IMR-90 (cell line): Measurements from ENCODE around the gene KDM1B. TPM values are rescaled to one million over a fixed set of nuclear protein-coding genes. Genes with fewer than 3 reads are reported as not detected.

Experiments
- ATAC-seq: fragments of 200-7000 bp; cut with Tn5 transposase; 2 replicates; pipeline ENCODE4 v1.9.1; 2020; ENCODE audit warnings: low read depth, mild to moderate bottlenecking, moderate library complexity
- BruUV-seq: library from RNA; stranded (reverse); fragments of 400-500 nt; replicated peaks from 2 replicates; lab custom pipeline; 2021; lab: Mats Ljungman, UMichigan
- CTCF ChIA-PET: fragments of 300-600 bp; formaldehyde crosslinking; extraction: SDS; loops from one replicate; lab custom pipeline; 2021; ENCODE audit warnings: antibody characterized with exemption; lab: Yijun Ruan, JAX
- POLR2A ChIA-PET: fragments of 300-600 bp; sonication (Branson Sonifier 250); formaldehyde crosslinking; loops from one replicate; lab custom pipeline; 2022; ENCODE audit warnings: antibody characterized with exemption; ENCODE audit not compliant: unreplicated experiment; lab: Charles Lee
- DNase-seq: peaks from one replicate; pipeline ENCODE4 v3.0.0; 2013
- H2AFZ ChIP-seq: replicated peaks from 2 replicates; pipeline ENCODE3; 2013; ENCODE audit warnings: low read length, mild to moderate bottlenecking; ENCODE audit not compliant: poor library complexity
- H2AK5ac ChIP-seq: 2 replicates; pipeline ENCODE4 v1.6.1; 2013; ENCODE audit warnings: low read depth, low read length, inconsistent platforms
- H2AK9ac ChIP-seq: replicated peaks from 2 replicates; pipeline ENCODE3; 2013; ENCODE audit warnings: mild to moderate bottlenecking, low read depth, low read length, moderate library complexity; ENCODE audit not compliant: poor library complexity
- H2BK120ac ChIP-seq: 2 replicates; pipeline ENCODE4 v1.6.1; 2013; ENCODE audit warnings: low read depth, low read length, inconsistent platforms
- H2BK15ac ChIP-seq: 3 replicates; pipeline ENCODE4 v1.6.1; 2013; ENCODE audit warnings: low read depth, low read length, inconsistent platforms
- H2BK20ac ChIP-seq: 2 replicates; pipeline ENCODE4 v1.6.1; 2013; ENCODE audit warnings: low read depth, mild to moderate bottlenecking, inconsistent platforms, low read length, moderate library complexity
- H2BK5ac ChIP-seq: 2 replicates; pipeline ENCODE4 v1.6.1; 2013; ENCODE audit warnings: mild to moderate bottlenecking, low read depth, low read length, inconsistent platforms; ENCODE audit not compliant: poor library complexity, severe bottlenecking
- H3K14ac ChIP-seq: replicated peaks from 2 replicates; pipeline ENCODE4 v1.6.1; 2013; ENCODE audit warnings: low read depth, low read length, inconsistent platforms
- H3K18ac ChIP-seq: 2 replicates; pipeline ENCODE4 v1.6.1; 2013; ENCODE audit warnings: low read depth, low read length, control low read depth
- H3K23ac ChIP-seq: 2 replicates; pipeline ENCODE4 v1.6.1; 2013; ENCODE audit warnings: low read depth, low read length, inconsistent platforms
- H3K27ac ChIP-seq: 2 replicates; pipeline ENCODE4 v1.5.1; 2013; ENCODE audit warnings: mild to moderate bottlenecking, control low read depth, low read length; ENCODE audit not compliant: insufficient read depth
- H3K27me3 ChIP-seq: 2 replicates; pipeline ENCODE4 v1.6.1; 2013; ENCODE audit warnings: low read length; ENCODE audit not compliant: control insufficient read depth, insufficient read depth
- H3K36me3 ChIP-seq: 2 replicates; pipeline ENCODE4 v1.6.1; 2013; ENCODE audit warnings: low read length, mixed read lengths; ENCODE audit not compliant: control insufficient read depth, insufficient read depth
- H3K4ac ChIP-seq: 2 replicates; pipeline ENCODE4 v1.6.1; 2013; ENCODE audit warnings: low read depth, low read length, inconsistent platforms
- H3K4me1 ChIP-seq: 2 replicates; pipeline ENCODE4 v1.6.1; 2013; ENCODE audit warnings: low read length, mixed read lengths; ENCODE audit not compliant: control insufficient read depth, insufficient read depth
- H3K4me2 ChIP-seq: 2 replicates; pipeline ENCODE4 v1.6.1; 2013; ENCODE audit warnings: low read depth, mild to moderate bottlenecking, control low read depth, low read length, moderate library complexity
- H3K4me3 ChIP-seq: 2 replicates; pipeline ENCODE4 v1.5.1; 2013; ENCODE audit warnings: low read depth, mild to moderate bottlenecking, control low read depth, low read length, moderate library complexity; ENCODE audit not compliant: insufficient read depth
- H3K56ac ChIP-seq: 2 replicates; pipeline ENCODE4 v1.6.1; 2013; ENCODE audit warnings: low read length, inconsistent platforms; ENCODE audit not compliant: insufficient read depth; ENCODE audit errors: extremely low read depth
- H3K79me1 ChIP-seq, 2 experiments: 2 replicates each; pipeline ENCODE4 v1.6.1; 2013; ENCODE audit warnings: low read length in 2 of 2, inconsistent platforms in 1 of 2, low read depth in 1 of 2
- H3K9ac ChIP-seq: 2 replicates; pipeline ENCODE4 v1.6.1; 2013; ENCODE audit warnings: low read depth, low read length, control low read depth
- H3K9me1 ChIP-seq: 2 replicates; pipeline ENCODE4 v1.6.1; 2013; ENCODE audit warnings: low read length, inconsistent platforms; ENCODE audit not compliant: insufficient read depth
- H3K9me3 ChIP-seq: 2 replicates; pipeline ENCODE4 v1.6.1; 2013; ENCODE audit warnings: low read length; ENCODE audit not compliant: control insufficient read depth, insufficient read depth
- H4K20me1 ChIP-seq: 2 replicates; pipeline ENCODE4 v1.6.1; 2013; ENCODE audit warnings: low read length, inconsistent platforms; ENCODE audit not compliant: insufficient read depth
- H4K5ac ChIP-seq: 2 replicates; pipeline ENCODE4 v1.6.1; 2013; ENCODE audit warnings: mild to moderate bottlenecking, low read depth, low read length, control low read depth
- H4K8ac ChIP-seq, 2 experiments: 2 replicates each; pipeline ENCODE4 v1.6.1; 2013; ENCODE audit warnings: low read depth in 2 of 2, low read length in 2 of 2, control low read depth in 1 of 2, inconsistent platforms in 1 of 2
- H4K91ac ChIP-seq: 2 replicates; pipeline ENCODE4 v1.6.1; 2013; ENCODE audit warnings: low read depth, low read length, inconsistent platforms; ENCODE audit not compliant: insufficient read depth
- BHLHE40 ChIP-seq: fragments of 150-350 bp; IDR thresholded peaks from 2 replicates; pipeline ENCODE4 v1.6.1; 2016; ENCODE audit warnings: mild to moderate bottlenecking, low read depth, low read length
- CEBPB ChIP-seq: IDR thresholded peaks from 2 replicates; pipeline ENCODE4 v1.6.1; 2012; ENCODE audit warnings: low read depth, low read length, improper control_type of control experiment
- CHD1 ChIP-seq: IDR thresholded peaks from 2 replicates; pipeline ENCODE4 v1.6.1; 2012; ENCODE audit warnings: low read depth, low read length, improper control_type of control experiment
- FOS ChIP-seq: fragments of 150-350 bp; IDR thresholded peaks from 2 replicates; pipeline ENCODE4 v1.6.1; 2016; ENCODE audit warnings: low read depth, low read length
- MAFK ChIP-seq: IDR thresholded peaks from 2 replicates; pipeline ENCODE4 v1.6.1; 2012; ENCODE audit warnings: low read depth, low read length, improper control_type of control experiment
- MAZ ChIP-seq: IDR thresholded peaks from 2 replicates; pipeline ENCODE4 v1.6.1; 2012; ENCODE audit warnings: low read depth, mild to moderate bottlenecking, low read length, improper control_type of control experiment, moderate library complexity, borderline replicate concordance
- MXI1 ChIP-seq: IDR thresholded peaks from 2 replicates; pipeline ENCODE4 v1.6.1; 2012; ENCODE audit warnings: low read depth, mild to moderate bottlenecking, low read length, moderate library complexity, borderline replicate concordance
- NFE2L2 ChIP-seq: fragments of 150-350 bp; IDR thresholded peaks from 2 replicates; pipeline ENCODE4 v1.6.1; 2016; ENCODE audit warnings: low read depth, mild to moderate bottlenecking, low read length
- POLR2A ChIP-seq: IDR thresholded peaks from 2 replicates; pipeline ENCODE4 v1.6.1; 2012; ENCODE audit warnings: mild to moderate bottlenecking, low read depth, low read length
- RAD21 ChIP-seq: IDR thresholded peaks from 2 replicates; pipeline ENCODE4 v1.6.1; 2012; ENCODE audit warnings: low read length, improper control_type of control experiment
- RCOR1 ChIP-seq: IDR thresholded peaks from 2 replicates; pipeline ENCODE4 v1.6.1; 2012; ENCODE audit warnings: mild to moderate bottlenecking, low read length, improper control_type of control experiment; ENCODE audit not compliant: insufficient replicate concordance
- SMC3 ChIP-seq: fragments of 150-350 bp; IDR thresholded peaks from 2 replicates; pipeline ENCODE4 v1.6.1; 2016; ENCODE audit warnings: low read depth, mild to moderate bottlenecking, antibody characterized with exemption, low read length, moderate library complexity
- WGBS, 2 experiments: methylation state at CpG; one replicate each; pipeline versions ENCODE4 v1.1.5 to v1.1.7; 2013; ENCODE audit warnings: missing lambda C conversion rate in 2 of 2; ENCODE audit not compliant: insufficient read length in 1 of 2; ENCODE audit errors: extremely low coverage in 2 of 2; 5-methylcytosine and 5-hydroxymethylcytosine counted together
- dilution Hi-C: fragments of 300-500 bp; cut with HindIII; formaldehyde crosslinking; loops from one replicate; pipeline ENCODE4 v1.14.3; 2018; ENCODE audit warnings: low sequenced_read_pairs; ENCODE audit not compliant: unreplicated experiment
- in situ Hi-C: fragments of 300-500 bp; cut with MboI; formaldehyde crosslinking; loops from 3 replicates; pipeline ENCODE4 v1.14.3; 2019; ENCODE audit warnings: low sequenced_read_pairs, inconsistent platforms, mixed read lengths
- intact Hi-C: fragments of 100-400 bp; cut with micrococcal nuclease; formaldehyde crosslinking; loops from 2 replicates; pipeline ENCODE4 v1.10.0; 2022
- polyA plus RNA-seq, 3 experiments: library from polyadenylated mRNA; depleted of rRNA; stranded (reverse); fragments of >200 nt; gene quantifications; 2 replicates each; pipeline ENCODE4 v1.2.3, GENCODE V29; 2012; ENCODE audit warnings: low replicate concordance in 1 of 3
- total RNA-seq: library from RNA; depleted of rRNA; stranded (reverse); fragments of >200 nt; gene quantifications from 2 replicates; pipeline ENCODE4 v1.2.3, GENCODE V29; 2012
- TF ChIP-seq, protein P1 (sequence below): fragments of 150-350 bp; IDR thresholded peaks from 2 replicates; pipeline ENCODE4 v1.6.1; 2017; ENCODE audit warnings: mild to moderate bottlenecking, antibody characterized with exemption, low read length, low read depth
- TF ChIP-seq, protein P2 (sequence below): conservative IDR thresholded peaks from 2 replicates; pipeline ENCODE4 v1.5.1; 2012; ENCODE audit warnings: mild to moderate bottlenecking, low read depth, low read length, improper control_type of control experiment
- TF ChIP-seq, protein P3 (sequence below): fragments of 150-350 bp; IDR thresholded peaks from 2 replicates; pipeline ENCODE4 v1.6.1; 2016; ENCODE audit warnings: low read depth, mild to moderate bottlenecking, low read length, moderate library complexity, borderline replicate concordance

Gene KDM1B
- total and polyA plus RNA-seq, 2 of the 4 experiments (the other 2 are of a cell fraction) = 13.2 to 16.7 TPM

DNA sequence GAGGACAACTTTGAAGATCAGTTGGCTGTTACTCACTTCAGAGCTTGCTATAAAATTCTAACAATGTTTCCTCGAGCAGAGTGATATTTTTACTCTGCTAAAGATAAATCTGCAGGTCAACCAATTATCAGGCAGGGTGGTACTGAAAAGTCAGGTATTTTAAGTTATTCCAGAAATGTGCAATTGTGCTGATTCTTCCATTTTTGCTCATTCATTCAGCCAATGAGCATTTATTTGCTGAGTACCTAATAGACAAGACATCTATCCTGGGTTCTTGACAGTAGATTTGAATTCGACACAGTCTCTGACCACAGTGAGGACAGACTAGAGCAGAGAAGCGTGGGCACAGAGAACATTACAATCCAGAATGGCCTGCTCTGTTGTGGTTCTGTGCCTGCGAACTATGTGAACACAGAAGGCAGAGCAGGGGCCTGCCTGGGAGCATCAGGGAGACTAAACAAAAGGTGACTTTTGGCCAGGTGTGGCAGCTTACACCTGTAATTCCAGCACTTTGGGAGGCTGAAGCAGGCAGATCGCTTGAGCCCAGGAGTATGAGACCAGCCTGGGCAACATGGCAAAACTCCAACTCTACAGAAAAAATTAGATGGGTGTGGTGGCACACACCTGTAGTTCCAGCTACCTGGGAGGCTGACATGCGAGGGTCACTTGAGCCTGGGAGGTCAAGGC, 15.1 kb upstream of the KDM1B start:
- H4K20me1 ChIP-seq = no peaks in the 10 kb centered on the region
- in situ Hi-C loops (no loop called here), intact Hi-C loops (no loop called here), dilution Hi-C loops (no loop called here)
- BruUV-seq = no TSS peak
- H2AK9ac ChIP-seq = no peak overlapping the region
- no peak overlapping the region for H2AFZ ChIP-seq
- no peak overlapping the region for H3K4me3 ChIP-seq
- ChIA-PET CTCF (no interaction called here), POLR2A (no interaction called here)
- H3K9me1 ChIP-seq = no peaks in the 10 kb centered on the region
- no peak overlapping the region for H2BK120ac ChIP-seq
- H2AK5ac ChIP-seq = no peak overlapping the region
- no peak overlapping the region for H4K91ac ChIP-seq
- no peak overlapping the region for H3K18ac ChIP-seq
- no peak overlapping the region for H3K4ac ChIP-seq
- H4K5ac ChIP-seq = no peak overlapping the region
- H3K27me3 ChIP-seq = no peaks in the 10 kb centered on the region
- H4K8ac ChIP-seq = no peak overlapping the region
- 100% methylated on average over 2 of the region's 6 CpGs; no CpG with 5 or more reads in 1 of the 2 experiments for WGBS, 2 experiments
- DNase-seq = no peak
- H2BK20ac ChIP-seq = no peak overlapping the region
- TF ChIP-seq MAFK (no peak), RAD21 (no peak), RCOR1 (no peak), MXI1 (no peak), POLR2A (no peak), SMC3 (no peak), FOS (no peak), MAZ (no peak), BHLHE40 (no peak), CHD1 (no peak), CEBPB (no peak), NFE2L2 (no peak)
- TF ChIP-seq, protein P1, sequence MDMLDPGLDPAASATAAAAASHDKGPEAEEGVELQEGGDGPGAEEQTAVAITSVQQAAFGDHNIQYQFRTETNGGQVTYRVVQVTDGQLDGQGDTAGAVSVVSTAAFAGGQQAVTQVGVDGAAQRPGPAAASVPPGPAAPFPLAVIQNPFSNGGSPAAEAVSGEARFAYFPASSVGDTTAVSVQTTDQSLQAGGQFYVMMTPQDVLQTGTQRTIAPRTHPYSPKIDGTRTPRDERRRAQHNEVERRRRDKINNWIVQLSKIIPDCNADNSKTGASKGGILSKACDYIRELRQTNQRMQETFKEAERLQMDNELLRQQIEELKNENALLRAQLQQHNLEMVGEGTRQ = no peak
- TF ChIP-seq, protein P2, sequence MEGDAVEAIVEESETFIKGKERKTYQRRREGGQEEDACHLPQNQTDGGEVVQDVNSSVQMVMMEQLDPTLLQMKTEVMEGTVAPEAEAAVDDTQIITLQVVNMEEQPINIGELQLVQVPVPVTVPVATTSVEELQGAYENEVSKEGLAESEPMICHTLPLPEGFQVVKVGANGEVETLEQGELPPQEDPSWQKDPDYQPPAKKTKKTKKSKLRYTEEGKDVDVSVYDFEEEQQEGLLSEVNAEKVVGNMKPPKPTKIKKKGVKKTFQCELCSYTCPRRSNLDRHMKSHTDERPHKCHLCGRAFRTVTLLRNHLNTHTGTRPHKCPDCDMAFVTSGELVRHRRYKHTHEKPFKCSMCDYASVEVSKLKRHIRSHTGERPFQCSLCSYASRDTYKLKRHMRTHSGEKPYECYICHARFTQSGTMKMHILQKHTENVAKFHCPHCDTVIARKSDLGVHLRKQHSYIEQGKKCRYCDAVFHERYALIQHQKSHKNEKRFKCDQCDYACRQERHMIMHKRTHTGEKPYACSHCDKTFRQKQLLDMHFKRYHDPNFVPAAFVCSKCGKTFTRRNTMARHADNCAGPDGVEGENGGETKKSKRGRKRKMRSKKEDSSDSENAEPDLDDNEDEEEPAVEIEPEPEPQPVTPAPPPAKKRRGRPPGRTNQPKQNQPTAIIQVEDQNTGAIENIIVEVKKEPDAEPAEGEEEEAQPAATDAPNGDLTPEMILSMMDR = no peak
- TF ChIP-seq, protein P3, sequence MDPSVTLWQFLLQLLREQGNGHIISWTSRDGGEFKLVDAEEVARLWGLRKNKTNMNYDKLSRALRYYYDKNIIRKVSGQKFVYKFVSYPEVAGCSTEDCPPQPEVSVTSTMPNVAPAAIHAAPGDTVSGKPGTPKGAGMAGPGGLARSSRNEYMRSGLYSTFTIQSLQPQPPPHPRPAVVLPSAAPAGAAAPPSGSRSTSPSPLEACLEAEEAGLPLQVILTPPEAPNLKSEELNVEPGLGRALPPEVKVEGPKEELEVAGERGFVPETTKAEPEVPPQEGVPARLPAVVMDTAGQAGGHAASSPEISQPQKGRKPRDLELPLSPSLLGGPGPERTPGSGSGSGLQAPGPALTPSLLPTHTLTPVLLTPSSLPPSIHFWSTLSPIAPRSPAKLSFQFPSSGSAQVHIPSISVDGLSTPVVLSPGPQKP = no peak
- H3K9ac ChIP-seq = no peak overlapping the region
- H3K79me1 ChIP-seq = no peaks in the 10 kb centered on the region
- H3K4me1 ChIP-seq = no peaks in the 10 kb centered on the region
- H3K4me2 ChIP-seq = no peak overlapping the region
- H3K27ac ChIP-seq = no peak overlapping the region
- no peak for ATAC-seq
- H3K23ac ChIP-seq = no peak overlapping the region
- H2BK5ac ChIP-seq = no peak overlapping the region
- peaks cover 4% of the 10 kb centered on the region for H3K36me3 ChIP-seq
- no peak overlapping the region for H3K14ac ChIP-seq
- no peaks in the 10 kb centered on the region for H3K9me3 ChIP-seq
- no peak overlapping the region for H3K56ac ChIP-seq
- H2BK15ac ChIP-seq = no peak overlapping the region
